Activated CD8-positive, alpha-beta memory T cell treated with anti-CD3 and anti-CD28 coated beads, Interleukin-2, amount 50 U/mL, for 1 hour (primary cell): ENCODE results near the gene TRIM6.
"Not testable (repeated sequence)": the region's sequence is repeated elsewhere in the genome, so short reads cannot be mapped to it uniquely, and the experiment has no call there.

Source experiments
- DNase-seq: peaks from one replicate; pipeline ENCODE4 v3.0.0-alpha.2; 2020; ENCODE audit errors: extremely low read depth

The TRIM6 gene, protein sequence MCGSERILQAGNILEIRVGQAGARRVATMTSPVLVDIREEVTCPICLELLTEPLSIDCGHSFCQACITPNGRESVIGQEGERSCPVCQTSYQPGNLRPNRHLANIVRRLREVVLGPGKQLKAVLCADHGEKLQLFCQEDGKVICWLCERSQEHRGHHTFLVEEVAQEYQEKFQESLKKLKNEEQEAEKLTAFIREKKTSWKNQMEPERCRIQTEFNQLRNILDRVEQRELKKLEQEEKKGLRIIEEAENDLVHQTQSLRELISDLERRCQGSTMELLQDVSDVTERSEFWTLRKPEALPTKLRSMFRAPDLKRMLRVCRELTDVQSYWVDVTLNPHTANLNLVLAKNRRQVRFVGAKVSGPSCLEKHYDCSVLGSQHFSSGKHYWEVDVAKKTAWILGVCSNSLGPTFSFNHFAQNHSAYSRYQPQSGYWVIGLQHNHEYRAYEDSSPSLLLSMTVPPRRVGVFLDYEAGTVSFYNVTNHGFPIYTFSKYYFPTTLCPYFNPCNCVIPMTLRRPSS

DNA sequence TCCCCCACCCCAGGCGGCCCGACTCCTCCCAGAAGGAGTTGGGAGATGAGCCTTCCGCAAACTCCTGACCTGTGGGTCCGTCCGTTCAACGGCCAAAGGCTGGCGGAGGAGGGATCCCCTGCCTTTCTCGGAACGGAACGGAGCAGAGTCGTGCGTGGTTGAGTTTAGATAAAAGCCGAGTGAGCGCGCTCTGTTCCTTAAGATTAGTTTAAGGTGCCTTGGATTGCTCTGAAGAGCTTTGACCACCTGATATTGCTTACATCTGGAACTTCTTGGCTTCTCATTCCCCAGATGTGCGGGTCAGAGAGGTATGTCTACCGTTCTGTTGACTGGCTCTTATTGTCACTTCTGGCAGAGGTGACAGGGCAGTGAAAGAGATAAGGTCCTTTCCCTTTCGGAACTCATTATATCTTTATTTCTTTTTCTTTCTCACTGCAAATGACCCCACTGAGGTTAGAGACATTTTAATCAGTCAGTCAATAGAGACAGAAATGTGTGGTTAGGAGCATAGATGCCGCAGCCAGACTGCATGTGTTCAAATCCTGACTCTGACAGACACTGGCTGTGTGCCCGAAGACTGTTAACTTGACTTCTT is at the start of gene TRIM6:
Gene TRIM6 (plus strand): TSS at position 31 of the 595 bp plus-strand sequence. CDS start 261 bp downstream, at position 292.
- no peak for DNase-seq

DNA sequence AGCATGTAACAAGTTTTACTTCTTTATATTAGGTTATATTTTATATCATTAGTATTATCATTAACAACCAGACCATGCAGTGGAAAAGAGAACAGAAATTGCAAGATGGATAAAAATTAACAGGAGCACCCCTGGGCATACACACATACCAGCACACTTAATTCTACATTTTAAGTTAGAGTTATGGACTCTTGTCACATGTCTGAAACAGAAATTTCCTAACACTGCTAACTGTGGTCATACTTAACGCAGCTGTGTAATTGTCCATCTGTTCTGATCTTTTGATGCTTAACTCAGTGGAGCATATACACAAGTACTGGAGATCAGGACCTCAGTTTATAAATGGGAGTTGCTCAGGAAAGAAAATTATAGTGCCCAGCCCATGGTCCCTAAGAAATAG is 48.5 kb upstream of the TRIM6 start:
- DNase-seq = no peak

DNA sequence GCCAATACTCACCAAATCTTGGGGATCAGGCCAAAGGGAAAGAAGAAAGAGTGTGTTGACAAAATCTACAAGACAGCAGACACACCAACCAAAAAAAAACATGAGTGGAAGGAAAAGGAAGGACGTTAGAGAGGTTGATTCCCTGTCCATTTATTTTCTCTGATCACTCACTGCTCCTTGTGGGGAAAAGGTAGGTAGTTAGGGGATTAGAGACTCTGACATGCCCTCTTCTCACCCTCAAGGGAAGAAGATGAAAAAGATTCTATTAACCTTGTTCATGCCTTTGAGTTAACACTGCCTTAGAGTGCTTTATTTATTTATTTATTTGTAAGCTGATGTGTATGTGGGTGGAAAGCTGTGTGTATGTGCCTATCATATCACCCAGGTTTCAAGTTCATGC is 48.0 kb upstream of the TRIM6 start, which contains the start of gene OR52H1:
Gene OR52H1 (minus strand): TSS at position 101 of the 400 bp plus-strand sequence. CDS start 3,035 bp downstream, outside the sequence.
- DNase-seq = no peak

DNA sequence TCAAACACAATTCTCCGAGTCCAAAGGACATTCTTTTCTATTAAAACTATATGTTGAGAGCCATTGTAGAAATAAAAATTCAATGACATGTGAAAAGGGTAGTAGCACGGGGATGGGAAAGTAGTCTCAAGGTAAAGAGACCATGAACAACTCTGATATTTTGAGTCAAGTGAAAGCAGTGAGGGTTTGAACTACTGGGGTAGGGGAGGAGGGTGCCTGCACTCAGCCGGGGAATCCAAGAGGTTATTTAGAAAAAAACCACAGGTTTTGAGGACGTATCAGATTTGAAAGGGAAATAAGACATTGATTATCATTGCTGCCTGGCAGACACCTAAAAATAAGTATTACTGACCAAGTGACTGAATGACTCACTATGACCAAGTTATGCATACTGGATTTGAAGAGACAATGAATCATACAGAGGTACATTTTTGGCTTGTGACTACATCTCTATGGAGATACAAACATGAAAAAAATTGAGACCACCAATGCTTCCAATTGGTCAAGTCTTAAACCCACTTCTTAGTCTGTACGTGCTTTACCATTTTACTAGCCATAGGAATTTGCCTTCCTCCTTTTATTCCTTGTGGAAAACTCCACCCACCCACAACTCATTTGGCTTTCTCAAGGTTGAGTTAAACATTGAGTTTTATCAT is 45.9 kb upstream of the TRIM6 start:
- no peak for DNase-seq

DNA sequence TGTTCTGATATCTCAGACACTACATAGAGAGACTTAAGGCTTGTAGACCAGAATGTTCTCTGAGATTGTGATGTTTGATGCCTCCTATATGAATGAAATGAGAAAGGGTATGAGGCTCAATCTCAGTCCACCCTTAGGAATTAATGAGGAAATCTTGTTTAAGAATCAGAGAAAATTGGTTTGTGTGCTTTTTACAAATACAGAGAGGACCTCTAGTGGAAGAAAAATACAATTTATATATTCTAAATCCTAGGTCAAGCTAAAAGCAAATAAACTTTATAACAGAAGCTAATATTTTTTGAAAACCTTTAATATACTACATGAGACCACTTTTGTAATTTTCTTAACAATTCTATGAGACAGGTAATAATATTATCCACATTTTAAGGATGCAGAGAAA is 43.1 kb upstream of the TRIM6 start:
- DNase-seq = no peak

DNA sequence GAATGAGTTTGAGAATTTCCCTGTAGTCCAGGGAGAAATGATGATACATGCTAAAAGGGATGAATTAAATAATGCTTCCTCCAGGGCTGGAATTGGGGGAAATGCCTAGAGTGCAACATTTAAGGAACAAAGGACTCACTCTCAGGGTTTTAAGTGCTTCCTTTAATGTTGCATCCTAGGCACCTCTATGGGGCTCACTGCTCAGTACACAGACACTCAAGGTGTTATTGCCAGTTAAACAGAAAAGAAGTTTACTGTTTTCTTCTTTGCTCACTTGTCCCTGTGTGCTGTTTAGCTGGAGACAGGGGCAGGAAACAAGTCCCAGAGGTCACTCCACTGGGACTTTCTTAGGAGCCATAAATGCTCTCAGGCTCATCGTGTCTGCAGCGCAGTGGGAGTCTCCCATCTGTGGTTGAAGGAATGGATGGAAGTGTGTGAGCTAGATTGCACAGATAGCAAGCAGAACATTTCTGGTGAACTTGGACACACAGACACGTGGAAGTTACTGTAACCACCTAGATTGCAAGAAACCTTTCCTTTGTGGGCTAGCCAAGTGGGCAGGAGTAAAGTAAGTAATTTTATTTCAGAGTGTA is 39.7 kb upstream of the TRIM6 start:
- DNase-seq = no peak

DNA sequence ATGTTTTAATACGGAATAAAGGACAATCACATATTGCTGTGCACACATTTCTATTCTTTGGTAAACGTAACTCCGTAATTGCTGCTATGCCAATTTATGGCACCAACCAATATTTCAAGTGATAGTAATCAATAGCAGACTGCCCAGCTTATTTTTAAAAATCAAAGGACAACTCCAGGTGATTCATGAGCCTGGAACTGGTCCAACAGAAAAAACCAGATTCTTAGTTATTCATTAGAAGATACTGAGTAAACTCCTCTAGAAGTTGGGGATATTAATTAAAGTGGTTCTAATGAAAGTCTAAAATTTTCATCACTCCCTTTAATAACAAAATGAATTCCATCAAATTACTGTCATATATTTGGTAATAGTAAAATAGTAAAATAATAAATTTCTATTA is 38.7 kb upstream of the TRIM6 start:
- no peak for DNase-seq

DNA sequence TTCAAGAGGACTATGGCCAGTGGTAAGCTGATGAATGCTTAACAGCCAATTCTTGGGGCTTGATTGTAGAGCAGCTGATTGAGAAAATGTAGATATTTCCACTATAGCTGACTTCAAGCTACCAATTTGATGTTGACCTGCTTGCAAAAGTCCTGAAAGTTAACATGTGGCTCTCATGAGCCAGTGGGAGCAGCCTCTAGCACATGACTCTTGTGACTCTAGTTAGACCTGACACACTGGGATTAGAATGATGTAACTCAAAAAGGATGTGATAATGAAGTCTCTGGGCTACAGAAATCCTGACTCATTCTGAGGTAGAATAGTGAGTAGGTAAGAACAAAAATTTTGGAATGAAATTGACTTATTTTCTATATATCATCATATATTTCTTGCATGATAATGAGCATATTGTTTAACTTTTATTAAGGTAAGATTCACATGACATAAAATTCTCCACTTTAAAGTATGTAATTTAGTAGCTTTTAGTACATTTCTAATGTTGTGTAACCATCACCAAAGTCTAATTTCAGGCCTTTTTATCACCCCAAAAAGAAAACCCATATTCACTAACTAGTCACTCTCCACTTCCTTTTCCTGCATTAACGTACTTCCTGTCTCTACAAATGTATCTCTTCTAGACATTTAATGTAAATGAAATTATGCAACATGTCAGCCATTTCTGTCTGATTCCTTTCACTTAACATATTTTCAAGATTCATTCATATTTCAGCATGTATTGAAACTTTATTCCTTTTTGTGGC is 32.0 kb upstream of the TRIM6 start:
- no peak for DNase-seq

DNA sequence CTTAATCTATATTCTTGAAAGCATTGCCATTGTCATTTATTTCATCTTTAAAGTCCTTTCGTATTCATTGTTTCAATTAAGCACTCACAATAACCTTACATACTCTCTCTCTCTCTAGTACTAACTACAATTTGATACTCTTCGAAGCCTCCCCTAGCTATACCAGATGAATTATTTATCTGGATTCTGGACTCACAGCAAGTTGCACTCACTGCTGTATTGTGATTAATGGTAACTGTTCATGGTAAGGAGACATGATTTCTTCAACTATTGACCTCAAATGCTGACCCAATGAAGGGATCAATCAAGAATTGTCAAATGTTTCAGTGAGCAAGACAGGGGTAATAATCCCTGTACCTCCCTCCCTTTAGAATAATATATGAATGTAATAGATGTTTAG is 21.8 kb upstream of the TRIM6 start:
- no peak for DNase-seq

DNA sequence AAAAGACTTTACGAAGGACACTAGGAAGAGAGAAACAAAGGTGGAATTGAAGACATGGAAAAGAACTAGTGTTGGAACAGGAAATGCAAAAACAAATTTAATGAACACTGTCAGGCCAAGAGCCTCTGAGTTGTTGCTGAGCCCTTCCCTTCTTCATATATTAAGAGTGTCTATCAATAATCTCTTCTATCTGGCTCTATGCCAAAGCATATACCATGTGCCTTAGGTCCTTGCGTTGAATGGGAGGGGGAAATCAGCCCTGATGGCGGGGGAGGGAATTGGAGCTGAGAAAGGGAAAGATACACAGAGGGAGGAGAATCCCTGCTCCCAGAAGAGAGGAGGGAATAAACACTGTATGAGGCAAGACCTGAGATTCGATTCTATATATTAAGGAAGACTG is 21.3 kb upstream of the TRIM6 start:
- no peak for DNase-seq

DNA sequence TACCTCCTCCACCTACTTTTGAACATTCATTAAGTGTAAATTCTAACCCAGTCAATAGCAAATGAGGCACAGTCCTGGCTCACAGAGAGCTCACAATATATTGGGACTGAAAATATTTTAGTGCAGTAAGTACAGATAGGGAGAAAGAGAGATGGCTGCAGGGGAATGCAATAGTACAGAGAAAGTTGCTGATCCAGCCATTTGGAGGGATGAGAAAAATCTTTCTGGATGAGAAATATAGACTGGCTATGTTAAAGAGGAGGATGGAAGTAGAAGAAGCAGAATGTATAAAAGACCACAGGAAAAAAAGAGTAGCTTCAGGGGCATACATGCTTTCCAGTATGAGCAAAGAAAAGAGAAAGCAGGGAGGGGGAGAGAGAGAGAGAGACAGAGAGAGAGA is 19.3 kb upstream of the TRIM6 start:
- DNase-seq = no peak

DNA sequence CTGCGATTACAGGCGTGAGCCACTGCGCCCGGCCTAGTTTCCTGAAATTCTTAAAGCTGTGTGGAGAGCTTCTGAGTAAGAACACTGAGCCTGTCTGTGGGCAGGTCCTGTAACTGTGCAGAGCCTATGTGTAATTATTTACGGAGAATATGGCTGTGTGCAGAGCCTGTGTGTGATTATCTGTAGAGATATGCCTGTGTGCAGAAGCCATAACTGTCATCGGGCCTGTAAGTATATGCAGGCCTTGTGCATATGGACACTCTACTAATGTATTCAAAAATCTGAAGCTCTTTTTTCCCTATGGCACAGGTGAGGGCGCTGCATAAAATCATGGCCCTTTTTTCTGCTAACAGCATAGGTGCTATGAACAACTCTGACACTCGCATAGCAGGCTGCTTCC is 15.9 kb upstream of the TRIM6 start, which contains the start of gene OR52B6:
Gene OR52B6 (plus strand): TSS at position 301 of the 400 bp plus-strand sequence. CDS start 0 bp downstream, at position 301.
- no peak for DNase-seq

DNA sequence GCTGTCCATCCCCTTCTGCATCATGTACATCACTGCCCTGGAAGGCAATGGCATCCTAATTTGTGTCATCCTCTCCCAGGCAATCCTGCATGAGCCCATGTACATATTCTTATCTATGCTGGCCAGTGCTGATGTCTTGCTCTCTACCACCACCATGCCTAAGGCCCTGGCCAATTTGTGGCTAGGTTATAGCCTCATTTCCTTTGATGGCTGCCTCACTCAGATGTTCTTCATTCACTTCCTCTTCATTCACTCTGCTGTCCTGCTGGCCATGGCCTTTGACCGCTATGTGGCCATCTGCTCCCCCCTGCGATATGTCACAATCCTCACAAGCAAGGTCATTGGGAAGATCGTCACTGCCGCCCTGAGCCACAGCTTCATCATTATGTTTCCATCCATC is 15.4 kb upstream of the TRIM6 start:
- no peak for DNase-seq

DNA sequence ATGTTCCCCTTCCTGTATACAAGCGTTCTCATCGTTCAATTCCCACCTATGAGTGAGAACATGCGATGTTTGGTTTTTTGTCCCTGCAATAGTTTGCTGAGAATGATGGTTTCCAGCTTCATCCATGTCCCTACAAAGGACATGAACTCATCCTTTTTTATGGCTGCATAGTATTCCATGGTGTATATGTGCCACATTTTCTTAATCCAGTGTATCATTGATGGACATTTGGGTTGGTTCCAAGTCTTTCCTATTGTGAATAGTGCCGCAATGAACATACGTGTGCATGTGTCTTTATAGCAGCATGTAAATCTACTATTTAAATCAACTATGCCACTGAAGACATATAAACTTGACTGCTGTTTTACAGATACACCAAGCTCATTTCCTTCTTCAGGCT is 12.0 kb upstream of the TRIM6 start:
- not testable (repeated sequence) for DNase-seq

DNA sequence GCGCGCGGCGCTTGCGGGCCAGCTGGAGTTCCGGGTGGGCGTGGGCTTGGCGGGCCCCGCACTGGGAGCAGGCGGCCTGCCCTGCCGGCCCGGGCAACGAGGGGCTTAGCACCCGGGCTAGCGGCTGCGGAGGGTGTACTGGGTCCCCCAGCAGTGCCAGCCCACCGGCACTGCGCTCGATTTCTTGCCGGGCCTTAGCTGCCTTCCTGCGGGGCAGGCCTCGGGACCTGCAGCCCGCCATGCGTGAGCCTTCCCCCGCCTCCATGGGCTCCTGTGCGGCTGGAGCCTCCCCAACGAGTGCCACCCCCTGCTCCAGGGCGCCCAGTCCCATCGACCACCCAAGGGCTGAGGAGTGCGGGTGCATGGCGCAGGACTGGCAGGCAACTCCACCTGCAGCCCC is 6.5 kb upstream of the TRIM6 start:
- DNase-seq = not testable (repeated sequence)

DNA sequence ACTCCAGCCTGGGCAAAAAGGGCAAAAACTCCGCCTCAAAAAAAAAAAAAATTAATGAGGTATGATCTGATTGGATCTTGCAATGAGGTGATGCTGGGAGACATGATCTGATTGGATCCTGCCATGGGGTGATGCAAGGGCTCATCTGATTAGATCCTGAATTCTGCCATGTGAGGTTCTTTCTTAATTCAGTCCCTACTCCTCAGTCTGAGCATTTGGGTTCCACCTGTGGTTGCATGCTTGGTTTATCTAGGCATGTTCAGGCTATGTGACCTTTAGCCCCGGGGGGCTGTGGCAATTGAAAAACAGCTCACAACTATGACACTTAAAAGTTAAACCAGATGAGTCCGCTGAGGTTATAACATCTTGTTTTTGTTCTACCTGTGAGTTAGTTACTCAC is 4.8 kb upstream of the TRIM6 start:
- no peak for DNase-seq

DNA sequence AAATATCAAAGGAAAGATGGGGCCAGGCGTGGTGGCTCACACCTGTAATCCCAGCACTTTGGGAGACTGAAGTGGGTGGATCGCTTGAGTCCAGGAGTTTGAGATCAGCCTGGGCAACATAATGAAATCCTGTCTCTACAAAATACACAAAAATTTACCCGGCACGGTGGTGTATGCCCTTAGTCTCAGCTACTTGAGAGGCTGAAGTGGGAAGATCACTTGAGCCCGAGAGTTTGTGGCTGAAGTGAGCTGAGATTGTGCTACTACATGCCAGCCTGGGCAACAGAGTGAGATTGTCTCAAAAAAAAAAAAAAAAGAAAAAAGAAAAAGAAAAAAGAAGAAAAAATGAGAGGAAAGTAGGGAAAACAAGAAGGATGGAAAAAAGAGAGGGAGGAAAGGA is 3.8 kb upstream of the TRIM6 start:
- DNase-seq = no peak

DNA sequence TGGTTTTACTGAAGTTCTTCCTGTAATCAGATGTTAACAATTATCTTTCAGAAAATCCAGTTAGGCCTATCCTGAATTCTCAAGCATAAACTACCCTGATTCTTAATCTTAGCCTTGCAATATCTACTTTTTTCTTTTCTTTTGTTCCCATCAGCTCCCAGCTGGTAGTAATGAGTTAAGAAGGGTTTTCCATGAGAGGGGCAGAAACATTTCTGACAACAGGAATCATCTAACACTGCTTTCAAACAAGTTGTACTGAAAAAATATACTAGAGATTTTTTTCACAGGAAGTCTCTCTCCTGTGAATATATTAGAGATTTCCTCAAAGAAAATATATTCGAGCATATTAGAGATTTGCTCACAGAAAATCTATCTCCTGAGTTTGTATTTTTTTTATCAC is 3.3 kb upstream of the TRIM6 start:
- DNase-seq = no peak

DNA sequence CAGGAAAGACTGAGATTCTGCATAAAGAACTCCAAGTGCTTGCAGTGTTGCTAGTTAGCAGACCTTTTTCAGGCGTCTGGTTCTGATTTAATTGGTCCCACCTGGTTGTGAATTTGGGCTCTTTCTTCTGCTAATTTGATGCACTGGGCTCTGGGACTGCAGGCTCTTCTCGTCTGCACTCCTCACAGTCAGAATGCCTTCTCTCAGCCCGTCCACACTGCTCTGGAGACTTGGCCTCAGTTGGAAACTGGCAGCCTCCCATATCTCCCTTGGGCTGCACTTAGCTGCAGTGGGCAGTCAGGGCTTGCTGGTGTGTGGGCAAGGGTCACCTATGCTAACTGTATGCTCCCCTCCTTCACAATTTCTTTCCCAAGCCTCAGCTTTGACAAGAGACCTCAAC is 1.5 kb downstream of the TRIM6 start:
- DNase-seq = no peak

DNA sequence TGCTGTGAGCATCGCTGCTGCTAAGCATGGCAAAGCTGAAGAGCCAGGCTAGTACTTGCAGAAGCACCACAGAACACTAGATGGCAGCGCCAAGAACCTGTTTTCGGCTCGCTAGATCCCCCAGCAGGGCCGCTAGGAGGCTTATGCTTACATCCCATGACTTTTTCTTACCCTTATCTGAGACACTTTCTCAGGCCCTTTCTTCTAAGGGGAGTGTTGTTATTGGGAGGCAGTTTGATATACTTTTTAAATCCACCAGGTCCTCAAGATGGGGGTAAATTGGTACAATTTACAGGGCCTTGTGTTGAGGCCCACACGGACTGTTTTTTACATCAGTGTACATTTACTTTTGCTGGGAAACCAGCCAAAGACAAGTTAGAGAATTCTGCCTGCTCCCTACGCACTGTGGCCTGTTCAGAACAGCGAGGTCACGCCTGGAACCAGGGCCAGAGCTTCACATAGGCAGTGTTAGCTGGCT is 4.0 kb downstream of the TRIM6 start:
- DNase-seq = peak; percentile 24

DNA sequence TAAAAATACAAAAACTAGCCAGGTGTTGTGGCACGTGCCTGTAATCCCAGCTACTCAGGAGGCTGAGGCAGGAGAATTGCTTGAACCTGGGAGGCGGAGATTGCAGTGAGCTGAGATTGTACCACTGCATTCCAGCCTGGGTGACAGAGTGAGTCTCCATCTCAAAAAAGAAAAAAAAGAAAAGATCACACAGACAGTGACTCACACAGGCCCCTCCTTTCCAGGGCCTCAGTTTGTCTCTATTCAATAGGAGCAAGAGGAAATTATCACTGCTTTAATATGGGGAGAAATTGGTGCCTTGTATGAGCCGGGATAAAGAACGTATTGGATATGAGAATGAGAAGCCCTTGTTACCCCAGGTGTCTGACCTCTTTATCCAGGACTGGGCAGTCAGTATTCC is 6.4 kb downstream of the TRIM6 start:
- not testable (repeated sequence) for DNase-seq
